NCI-H1436 (cell line): ENCODE results near the gene ZDBF2.
A peak's percentile ranks its signal among the peaks of the same experiment; 100 is the strongest.
"Not testable (repeated sequence)": the region's sequence is repeated elsewhere in the genome, so short reads cannot be mapped to it uniquely, and the experiment has no call there.

Source experiments
- DNase-seq: peaks from one replicate; lab custom pipeline; 2025; lab: John Stamatoyannopoulos, UW

Gene ZDBF2

DNA sequence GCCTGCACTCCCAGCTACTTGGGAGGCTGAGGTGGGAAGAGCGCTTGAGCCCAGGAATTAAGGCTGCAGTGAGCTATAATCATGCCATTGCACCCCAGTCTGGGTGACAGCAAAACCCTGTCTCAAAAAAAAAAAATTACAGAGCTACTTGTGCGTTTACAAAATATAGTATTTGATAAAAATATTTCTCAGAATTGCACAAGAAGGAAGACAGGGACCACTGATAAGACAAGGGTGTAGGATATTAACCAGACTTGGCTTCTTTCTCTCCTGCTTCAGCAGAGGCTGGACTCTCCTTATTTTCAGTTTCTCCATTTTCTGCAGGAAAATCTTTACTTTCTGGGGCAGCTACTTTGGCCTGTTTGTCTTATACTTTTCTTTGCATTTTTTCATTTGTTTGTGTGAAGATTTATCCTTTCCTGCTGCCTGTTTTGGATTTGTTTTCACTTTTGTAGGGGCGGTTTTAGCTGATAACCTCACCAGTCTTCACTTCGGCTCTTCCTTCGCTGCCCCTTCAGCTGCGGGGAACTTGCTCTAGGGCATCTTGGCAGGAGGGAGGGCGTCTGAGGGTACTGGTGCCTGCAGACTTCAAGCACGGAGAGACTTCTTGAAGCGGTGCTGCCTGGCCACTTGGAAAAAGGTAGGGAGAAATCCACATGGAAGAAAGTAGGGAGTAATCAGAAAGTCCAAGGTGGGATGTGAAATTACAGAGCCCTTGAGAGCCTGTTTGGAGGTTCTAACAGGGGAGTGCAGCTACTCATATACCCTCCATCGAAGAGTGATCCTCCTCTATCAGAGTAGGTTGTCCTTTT is 14.9 kb upstream of the ZDBF2 start:
- no peak for DNase-seq

DNA sequence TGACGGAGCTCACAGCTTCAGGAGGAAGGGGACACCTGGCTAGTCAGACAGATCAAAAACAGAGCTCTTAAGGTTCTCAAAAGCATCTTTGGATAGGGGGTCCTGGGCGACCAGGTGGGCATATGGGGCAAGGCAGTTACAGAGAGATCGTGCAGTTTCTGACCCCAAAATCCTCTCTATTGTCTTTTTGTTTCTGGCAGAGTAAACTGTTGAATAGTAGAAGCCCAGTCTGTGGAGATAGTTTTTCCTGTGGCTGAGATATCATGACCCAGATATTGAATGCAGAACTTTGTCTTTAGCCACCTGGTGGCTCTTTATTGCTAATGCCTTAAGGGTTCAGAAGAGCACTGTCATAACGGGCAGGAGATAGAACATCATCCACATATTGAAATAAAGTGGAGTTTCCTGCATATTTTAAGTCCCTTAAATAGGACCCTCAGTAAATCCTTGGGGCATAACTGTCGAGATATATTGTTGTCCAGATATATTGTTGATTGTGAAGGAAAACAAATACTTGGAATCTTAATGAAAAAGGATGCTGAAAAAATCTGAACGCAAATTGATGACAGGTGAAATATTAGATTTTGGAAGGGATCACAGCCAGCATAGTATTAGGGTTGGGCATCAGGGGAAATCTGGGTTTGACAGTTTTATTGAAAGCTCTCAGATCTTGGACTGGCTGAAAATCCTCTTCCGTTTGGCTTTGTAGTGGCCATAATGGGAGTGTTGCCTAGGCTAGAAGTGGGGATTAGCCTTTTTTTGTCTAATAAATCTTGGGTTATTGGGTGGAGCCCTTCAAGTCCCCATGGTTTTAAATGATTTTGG is 14.1 kb upstream of the ZDBF2 start:
- peak; percentile 9 for DNase-seq

DNA sequence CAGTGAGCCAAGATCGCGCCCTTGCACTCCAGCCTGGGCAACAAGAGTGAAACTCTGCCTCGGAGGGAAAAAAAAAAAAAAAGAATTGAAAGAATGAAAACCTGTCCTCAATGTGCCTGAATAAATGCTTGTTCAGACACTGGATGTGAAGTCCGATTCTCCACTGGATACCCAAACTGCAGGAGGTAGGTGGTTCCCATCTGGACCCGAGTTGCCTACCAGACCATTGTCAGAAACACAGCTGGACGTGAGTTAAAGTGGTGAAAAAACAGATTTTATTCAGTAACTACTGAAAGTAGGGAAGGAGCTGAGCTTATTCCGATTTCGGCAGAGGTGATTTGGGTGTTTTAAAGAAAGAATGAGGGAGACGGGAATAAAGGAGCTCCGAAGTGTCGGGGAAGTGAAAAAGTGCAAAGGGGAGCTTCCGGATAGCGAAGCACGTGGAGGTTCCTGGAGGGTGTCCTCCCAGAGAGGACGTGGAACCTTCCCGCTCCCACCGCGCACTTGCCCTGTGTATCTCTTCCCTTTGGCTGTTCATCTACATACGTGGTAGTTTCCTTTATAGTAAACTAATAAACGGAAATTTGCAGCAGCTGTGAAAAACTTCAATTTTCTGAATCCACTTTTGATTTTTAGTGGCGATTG is 10.4 kb upstream of the ZDBF2 start:
- DNase-seq, result no peak

DNA sequence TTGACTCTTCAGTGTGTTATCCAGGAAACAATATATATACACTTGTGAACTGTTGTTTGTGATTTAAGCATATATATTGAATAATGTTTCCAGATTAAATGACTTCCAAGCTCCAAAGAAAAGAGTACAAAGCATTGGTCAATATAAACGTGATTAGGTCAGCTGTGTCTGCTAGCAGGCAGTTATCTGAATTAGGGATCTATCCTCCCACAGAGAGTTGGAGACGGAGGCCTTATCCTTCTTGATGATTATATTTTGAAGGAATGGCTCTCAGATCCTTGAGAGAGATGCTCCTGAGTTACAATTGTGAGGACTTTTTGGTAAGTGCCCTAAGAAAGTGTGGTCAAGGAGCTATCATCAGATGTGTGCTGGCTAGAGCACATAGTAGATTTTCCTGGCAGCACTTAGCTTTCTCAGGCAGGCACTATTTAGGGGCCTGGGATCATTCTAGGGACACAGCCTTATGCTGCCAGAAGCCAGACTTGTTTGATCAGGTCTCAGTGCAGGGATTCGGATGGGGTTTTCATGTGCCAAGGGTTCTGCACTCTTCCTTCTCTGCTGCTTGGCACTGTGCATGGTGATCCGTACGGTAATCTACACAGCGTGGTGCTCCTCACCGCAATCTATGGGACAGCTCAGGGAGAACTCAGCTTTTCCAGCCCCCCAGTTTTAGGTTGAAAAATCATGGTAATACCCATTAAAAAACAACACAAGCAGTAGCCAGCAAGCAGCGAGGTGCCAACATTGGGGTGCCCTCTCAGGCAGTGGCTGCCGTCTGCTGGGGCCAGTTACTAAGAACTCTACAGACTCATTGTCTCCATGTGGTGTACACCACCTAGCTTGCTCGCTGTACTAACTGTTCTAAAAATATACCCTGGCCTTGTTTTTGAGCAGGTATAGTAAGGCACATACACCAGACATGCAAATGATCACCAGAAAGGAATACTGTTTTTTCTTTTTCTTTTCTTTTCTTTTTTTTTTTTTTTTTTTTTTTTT is 8.0 kb upstream of the ZDBF2 start:
- no peak for DNase-seq

DNA sequence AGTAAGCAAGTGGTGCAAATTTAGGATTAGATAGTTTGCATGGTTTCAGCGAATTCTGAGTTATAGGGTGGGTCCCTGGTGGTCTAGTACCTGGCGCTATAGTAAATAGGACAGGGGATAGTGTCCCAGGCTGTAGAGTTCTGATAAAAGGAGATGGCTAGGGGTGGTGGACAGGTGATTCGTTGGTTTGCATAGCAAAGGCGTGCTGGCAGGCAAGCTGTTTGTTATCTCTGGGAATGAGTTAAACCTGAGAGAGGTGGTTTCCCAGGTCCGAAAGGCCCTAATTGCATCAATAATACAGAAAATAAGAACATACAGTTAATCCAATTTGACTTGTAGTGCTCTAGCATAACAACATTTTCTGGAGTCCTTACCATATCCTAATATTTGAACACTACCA is 6.9 kb upstream of the ZDBF2 start:
- no peak for DNase-seq

DNA sequence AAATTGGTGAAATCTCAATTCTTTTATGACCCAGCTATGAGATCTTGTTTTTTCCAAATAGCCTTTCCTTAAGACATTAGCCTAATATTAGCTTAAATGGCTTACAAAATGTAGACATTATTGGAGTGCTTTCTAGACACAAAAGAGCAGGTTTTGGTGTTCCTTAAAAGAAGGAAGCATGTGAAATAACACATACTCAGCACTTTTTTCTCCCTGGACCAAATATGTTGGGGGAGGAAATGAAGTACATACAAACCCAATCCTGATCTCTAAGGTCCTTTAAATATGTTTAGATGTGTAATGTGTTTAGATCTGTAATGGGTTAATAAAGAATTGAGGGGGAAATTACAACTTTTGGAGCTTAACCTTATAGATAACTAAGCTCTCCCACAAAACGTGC is 3.4 kb upstream of the ZDBF2 start:
- no peak for DNase-seq

DNA sequence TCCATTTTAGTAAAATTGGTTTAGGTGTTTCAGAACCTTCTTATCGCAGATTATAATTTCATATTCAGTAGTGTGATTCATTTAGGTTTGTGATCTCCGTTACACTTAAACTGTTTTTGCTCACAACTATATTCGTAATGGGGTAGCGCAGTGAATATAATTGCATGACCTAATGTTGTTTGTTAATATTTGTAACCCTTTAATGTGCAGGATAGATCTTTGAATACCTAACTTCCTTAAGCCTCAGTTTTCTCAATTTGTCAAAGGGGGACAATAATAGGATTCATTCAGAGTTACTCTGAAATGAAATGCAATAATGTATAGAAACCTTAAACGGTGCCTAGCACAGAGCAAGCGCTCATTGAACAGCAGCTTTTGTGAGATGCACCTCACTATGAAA is 558 bp upstream of the ZDBF2 start:
- no peak for DNase-seq

DNA sequence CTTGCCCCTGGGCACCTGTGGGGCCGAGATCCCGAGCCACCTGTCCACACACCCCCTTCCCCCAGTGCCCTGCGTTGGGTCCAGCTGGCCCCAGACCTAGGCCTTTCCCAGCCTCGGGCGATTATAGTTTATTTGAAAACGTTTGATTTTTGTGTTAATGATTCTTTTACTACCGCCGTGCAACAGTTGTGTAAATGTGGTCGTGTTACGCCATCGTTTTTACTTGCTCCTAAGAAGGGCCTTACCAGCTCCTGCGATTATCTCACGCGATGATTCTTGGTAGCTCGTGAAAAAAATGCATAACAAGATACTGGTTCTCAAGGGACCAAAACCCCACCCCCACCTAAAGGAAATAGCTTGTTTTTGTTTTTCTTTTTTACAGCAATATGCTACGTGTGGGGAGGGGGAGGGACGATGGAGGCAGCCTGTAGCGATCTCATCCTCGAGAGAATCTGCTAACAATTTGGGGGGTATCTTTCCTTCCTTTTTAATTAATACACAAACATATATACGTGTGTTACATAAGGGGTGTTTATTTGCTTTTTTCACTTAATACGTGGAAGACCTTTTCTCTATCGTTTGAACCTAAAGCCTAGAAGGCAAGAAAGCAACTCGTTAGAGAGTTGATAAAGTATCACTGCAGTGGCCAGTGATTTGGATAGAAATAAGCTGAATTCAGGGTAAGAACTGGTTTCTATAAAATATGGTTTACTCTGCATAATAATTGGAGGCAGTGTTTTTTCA is 1.0 kb downstream of the ZDBF2 start:
- DNase-seq, result peak; percentile 14

DNA sequence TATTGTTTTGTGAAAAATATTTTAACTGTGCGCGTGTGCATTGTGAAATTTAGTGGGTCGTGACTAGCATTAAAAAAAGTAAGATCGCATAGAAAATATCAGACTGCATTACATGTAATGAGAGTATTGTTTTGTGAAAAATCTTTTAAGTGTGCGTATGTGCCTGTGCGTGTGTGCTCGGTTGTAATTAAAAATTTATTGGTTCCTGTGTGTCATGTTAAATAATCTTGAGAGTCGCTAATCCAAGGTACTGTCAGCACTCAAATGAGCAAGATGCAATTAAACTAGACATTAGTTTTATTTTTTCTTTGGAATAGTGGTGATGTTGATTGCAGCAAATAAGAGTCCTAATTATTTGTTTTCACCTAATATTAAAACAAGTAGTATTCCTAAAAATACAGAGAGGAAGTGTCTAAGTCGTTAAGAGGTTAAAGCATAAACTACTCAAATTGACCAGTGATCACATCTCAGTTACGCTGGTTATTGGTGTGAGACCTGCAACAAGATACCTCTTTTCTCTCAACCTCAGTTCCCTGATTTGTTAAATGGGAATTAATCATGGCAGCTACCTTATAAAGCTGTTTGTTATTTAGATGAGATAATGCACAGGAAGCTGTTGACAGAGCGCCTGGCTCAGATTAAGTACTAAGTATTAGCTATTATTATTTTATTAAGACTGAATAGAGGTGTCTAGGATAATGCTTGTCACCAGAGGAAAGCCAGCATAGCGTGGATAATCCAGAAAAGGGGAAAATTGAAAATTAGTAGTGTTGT is 1.9 kb downstream of the ZDBF2 start:
- DNase-seq, result no peak

DNA sequence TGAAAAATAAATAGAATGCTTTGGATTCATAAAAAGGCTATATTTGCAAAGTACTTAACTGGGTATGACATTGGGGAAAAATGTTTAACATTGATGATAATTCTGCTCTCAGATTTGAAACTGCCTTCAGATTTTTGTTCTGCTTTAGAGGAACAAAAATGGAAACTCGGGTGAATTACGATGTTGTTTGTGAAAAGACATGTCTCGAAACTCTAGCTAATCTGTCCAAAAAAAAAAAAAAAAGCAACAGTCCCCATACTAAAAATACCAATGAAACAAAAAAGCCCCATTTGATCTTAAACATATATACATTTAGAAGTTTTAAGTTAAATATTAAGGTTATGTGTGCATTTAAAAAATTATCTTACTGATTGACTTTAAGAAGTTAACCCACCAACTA is 3.0 kb downstream of the ZDBF2 start:
- no peak for DNase-seq

DNA sequence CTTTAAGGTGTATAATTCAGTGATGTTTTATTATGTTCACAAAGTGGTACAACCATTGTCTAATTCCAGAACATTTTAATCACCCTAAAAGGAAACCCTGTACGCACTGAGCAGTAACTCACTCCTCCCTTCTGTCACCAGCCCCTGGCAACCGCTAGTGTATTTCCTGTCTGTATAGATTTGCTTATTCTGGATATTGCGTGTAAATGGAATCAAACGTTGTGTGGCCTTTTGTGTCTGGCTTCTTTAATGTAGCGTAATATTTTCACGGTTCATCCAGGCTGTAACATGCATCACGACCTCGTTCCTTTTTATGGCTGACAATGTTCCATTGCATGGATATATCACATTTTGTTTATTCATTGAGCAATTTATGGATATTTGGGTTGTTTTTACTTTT is 8.3 kb downstream of the ZDBF2 start:
- DNase-seq, result no peak

DNA sequence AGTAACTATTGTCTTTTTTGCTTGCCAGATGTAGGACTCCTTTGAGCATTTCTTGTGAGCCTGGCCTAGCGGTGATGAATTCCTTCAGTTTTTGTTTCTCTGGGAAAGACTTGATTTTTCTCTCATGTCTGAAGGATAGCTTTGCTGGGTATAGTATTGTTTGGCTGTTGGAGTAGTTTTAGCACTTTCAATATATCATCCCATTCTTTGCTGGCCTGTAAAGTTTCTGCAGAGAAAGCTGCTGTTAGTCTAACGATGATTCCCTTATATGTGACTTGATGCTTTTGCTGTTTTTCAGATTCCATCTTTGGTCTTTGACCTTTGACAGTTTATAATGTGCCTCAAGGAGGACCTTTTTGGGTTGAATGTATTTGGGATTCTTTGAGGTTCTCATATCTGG is 12.7 kb downstream of the ZDBF2 start:
- DNase-seq, result no peak

DNA sequence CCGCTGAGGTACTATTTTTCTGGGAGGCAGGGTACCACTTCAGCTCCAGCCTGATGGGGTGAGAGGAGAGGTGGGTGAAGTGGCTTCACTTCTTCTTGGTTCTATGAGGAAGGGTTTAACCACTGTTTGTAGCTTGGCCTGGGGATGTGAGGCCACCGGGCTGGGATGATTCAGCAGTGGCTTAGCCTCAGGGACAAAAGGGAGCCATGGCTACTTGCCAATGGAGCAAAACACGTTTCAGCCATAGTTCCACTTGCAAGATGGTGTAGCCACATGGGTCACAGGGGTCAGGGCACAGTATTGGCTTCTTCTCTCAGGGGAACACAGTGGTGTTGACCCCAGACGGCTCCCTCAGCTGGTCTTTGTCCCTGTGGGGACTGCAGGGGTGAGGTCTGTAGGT is 14.9 kb downstream of the ZDBF2 start:
- DNase-seq, result no peak

DNA sequence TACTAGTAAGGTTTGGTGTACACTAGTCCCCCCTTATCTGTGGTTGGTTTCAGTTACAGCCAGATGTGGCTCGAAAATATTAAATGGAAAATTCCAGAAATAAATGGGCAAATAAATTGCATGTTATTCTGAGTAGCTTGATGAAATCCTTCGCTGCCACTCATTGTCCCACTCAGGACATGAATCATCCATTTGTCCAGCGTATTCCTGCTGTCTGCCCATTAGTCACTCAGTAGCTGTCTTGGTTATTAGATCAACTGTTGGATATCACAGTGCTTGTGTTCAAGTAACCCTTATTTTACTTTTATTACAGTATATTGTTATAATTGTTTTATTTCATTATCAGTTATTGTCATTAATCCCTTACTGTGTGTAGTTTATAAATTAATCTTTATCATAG is 21.7 kb downstream of the ZDBF2 start:
- DNase-seq, result no peak

DNA sequence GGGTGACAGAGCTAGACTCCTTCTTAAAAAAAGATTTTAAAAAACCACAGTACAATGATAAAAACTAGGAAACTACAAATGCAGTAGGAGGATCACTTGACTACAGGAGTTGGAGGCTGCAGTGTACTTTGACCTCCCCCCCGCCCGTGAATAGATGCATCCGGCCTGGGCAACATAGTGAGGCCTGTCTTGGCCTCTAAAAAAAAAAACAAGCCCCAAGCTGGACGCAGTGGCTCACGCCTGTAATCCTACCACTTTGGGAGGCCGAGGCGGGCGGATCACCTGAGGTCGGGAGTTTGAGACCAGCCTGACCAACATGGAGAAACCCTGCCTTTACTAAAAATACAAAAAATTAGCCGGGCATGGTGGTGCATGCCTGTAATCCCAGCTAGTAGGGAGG is 25.1 kb downstream of the ZDBF2 start:
- DNase-seq, result not testable (repeated sequence)

DNA sequence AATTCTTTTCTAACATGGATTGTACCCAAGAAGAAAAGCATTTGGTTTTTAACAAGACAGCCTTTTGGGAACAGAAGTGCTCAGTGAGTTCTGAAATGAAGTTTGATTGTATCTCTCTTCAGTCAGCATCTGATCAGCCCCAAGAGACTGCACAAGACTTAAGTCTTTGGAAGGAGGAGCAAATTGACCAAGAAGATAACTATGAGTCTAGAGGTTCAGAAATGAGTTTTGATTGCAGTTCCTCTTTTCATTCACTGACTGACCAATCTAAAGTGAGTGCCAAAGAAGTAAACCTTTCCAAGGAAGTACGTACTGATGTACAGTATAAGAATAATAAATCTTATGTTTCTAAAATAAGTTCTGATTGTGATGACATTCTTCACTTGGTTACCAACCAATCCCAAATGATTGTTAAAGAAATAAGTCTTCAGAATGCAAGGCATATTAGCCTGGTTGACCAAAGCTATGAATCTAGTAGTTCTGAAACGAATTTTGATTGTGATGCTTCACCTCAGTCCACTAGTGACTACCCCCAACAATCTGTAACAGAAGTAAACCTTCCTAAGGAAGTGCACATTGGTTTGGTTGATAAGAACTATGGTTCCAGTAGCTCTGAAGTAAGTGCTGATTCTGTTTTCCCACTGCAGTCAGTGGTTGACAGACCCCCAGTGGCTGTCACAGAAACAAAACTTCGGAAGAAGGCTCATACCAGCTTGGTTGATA is 31.2 kb downstream of the ZDBF2 start:
- DNase-seq, result no peak

DNA sequence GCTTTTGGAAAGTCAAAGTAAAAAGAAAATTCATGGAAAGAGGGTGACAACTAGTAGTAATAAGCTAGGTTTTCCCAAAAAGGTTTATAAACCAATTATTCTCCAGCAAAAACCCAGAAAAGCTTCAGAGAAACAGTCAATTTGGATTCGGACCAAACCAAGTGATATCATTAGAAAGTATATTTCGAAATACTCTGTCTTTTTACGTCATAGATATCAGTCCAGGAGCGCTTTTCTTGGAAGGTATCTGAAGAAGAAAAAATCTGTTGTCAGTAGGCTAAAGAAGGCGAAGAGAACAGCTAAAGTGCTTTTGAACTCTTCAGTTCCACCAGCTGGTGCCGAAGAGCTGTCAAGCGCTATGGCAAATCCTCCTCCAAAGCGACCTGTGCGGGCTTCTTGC is 36.6 kb downstream of the ZDBF2 start:
- no peak for DNase-seq

DNA sequence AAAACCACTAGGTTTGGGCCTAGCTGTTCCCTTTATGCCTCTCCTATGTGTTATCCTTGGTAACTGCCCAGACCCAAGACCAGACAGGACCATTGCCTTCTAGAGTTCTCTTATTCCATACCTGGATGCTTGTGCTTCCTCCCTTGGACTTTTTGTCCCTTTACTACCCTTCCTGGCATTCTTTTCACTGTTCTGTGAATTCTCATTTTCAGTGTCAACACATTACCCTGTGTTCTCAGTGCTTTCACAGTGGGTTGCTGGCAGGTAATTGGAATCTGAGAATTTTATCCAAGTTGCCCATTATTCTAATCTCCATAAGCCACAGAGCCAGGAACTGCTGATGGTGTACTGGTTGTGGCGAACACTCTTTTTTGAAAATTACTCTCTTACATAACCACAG is 41.7 kb downstream of the ZDBF2 start:
- DNase-seq, result no peak

DNA sequence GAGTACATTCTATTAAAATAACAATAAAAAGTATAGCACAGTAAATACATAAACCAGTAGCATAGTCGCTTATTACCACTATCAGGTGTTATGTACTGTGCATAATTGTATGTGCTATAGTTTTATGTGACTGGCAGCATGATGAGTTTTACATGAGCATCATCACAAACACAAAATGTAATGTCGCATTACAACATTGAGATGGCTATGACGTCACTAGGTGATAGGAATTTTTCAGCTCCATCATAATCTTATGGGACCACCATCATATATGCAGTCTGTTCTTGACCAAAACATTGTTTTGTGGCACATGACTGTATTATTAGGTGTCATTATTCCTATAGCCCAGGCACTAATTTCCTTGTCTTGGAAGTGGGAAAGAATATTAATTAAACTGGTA is 48.6 kb downstream of the ZDBF2 start:
- DNase-seq, result no peak

DNA sequence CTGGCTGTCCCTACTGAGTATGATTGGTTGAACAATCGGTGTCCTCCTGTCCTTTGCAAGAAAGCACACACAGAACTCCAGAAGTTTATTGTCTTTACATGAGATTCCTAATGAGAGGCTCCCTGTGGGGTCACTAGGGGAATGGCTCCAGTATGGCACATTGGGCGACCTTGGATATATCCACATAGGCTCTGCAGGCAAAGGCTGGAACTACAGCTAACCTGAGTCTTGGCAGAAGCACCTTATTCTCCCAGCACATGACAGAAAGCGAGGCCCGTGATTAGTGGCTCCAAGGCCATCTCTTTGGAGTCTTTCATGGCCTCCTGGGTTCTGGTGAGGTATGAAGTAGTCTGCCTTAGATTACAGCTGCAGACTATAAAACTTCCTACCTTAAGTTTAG is 49.0 kb downstream of the ZDBF2 start:
- no peak for DNase-seq
